GM21737 (cell line): ENCODE results near the gene VPS29.

Experiments
- ATAC-seq: cut with Tn5 transposase; IDR thresholded peaks from one replicate; pipeline ENCODE4 v1.9.1; 2021; ENCODE audit warnings: mild to moderate bottlenecking, moderate library complexity; ENCODE audit not compliant: unreplicated experiment

VPS29 gene

DNA sequence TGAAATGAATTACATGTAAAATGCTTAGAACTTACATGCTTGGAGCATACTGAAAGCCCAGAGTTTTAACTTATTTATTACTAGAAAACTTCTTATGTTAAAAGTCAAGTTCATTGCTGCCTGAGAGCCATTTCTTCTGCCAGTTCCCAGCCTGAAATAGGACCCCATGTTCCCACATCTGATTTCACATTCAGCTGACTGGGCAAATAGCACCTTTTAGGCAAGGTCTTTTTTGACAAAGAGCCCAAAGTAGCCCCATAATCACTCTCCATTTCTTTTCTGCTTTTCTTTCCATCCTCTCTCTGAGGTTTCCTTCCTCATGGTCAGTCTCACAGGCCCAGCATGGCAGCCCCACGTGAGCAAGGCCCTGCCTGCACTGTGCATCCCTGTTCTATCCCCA is 50.6 kb downstream of the VPS29 start:
- ATAC-seq: no peak

DNA sequence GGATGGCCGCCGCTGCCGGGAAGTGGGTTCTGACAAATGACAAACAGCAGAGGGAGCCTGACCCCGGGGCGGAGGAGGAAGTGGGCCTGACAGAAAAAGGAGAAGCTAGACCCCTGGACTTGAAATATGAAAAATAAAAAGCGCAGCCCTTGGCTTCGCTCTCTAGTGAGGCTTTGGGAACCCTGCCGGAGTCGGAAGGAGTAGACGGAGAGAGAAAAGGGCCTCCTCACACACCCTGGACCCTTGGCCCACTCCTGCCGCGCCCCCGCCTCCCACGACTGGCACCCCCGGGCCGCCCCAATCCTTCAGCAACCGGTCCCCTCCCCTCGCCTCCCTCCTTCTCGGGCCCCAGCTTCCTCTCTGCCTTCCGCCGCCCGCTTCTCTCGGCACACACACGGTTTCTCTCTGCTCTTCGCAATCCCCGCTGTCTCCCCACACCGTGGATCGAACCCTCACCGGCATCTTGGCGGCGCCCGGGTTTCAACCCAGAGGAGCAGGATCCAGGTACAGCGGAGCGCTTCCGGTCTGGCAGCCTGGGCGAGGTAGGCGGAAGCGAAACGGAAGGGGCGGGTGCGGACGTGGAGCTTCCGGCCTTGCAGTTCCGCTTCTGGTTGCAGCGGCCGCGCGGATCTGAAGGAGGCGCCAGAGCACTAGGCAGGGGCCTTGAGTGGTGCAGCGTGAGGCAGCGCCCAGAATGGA is 52.0 kb downstream of the VPS29 start, which contains the start of gene ARPC3:
TSS of gene ARPC3 (minus strand) at position 539 of the 699 bp plus-strand sequence. CDS start at position 462, 77 bp downstream.
- peak; percentile 94 for ATAC-seq

- no peak for ATAC-seq
Measured at GRCh38 chr12:110444455-110444854, 57.5 kb downstream of the VPS29 start.
